ENCODE results near the gene SERGEF.

DNA sequence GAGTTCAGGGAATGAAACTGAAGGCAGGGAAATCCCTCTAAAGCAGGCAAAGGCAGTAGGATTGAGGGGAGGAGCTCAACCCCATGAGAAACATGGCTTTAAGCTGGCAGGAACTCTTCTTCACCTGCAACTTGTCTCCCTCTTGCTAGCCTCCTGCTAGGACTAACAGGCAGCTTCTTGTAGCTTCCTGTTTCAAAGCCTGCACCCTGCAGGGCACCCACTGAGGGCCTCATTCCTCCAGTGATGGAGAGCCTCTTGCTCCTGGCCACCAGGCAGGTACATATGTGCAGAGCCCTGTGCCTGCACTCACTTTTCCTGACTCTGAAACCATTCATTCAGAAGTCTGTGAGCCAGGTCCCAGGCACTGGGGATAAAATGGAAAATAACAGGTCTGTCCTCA is 137.0 kb downstream of the SERGEF start:
- TF ChIP-seq, protein P1, sequence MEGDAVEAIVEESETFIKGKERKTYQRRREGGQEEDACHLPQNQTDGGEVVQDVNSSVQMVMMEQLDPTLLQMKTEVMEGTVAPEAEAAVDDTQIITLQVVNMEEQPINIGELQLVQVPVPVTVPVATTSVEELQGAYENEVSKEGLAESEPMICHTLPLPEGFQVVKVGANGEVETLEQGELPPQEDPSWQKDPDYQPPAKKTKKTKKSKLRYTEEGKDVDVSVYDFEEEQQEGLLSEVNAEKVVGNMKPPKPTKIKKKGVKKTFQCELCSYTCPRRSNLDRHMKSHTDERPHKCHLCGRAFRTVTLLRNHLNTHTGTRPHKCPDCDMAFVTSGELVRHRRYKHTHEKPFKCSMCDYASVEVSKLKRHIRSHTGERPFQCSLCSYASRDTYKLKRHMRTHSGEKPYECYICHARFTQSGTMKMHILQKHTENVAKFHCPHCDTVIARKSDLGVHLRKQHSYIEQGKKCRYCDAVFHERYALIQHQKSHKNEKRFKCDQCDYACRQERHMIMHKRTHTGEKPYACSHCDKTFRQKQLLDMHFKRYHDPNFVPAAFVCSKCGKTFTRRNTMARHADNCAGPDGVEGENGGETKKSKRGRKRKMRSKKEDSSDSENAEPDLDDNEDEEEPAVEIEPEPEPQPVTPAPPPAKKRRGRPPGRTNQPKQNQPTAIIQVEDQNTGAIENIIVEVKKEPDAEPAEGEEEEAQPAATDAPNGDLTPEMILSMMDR (IDR thresholded peaks at IDR 0.05): no peak
- no peak for TF ChIP-seq POLR2A (IDR thresholded peaks at IDR 0.05)
